Measurements from ENCODE around the gene PLG.
A peak's percentile ranks its signal among the peaks of the same experiment; 100 is the strongest.
"Not testable (repeated sequence)": the region's sequence is repeated elsewhere in the genome, so short reads cannot be mapped to it uniquely, and the experiment has no call there.

Gene PLG

DNA sequence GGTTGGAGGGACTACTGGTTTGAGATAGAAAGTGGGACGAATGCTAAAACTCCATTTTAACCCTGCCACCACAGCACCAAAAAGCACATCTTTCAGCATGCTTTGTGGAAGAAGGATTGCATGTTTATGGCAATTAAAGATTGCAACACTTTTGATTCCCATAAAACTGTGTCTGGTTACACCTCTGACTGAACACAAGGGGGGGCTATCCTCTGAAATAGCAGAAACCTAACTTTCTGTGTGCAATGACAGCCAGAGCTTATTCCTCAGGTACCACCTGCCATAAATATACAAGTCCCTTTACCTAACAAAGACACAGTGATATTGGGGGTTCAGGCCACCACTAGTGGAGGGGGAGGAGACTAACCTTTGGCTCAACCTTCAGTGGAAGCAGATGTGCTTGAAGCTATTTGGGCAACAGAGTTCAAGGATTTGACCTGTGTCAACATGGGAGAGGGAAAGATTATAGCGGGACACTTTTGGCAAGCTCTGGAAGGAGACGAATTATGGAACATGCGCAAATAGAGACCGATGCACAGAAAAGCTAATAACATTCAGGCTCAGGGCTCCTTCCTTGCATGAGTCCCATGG is 9.6 kb upstream of the PLG start:
- POLR2A ChIA-PET = no interaction called here
- H3K4me1 ChIP-seq (ENCODE audit: control insufficient read depth, insufficient read depth, low read length) = no peaks in the 10 kb centered on the region
- no peaks in the 10 kb centered on the region for H3K9me3 ChIP-seq (ENCODE audit: control insufficient read depth, insufficient read depth, low read depth, low read length)
- CTCF ChIA-PET = interaction anchor here (0.6 to 1.3 kb wide), 3 partner anchors 27 to 1328 kb away, joined by 3 read pairs; no protein-coding TSS in a partner anchor
- no peak overlapping the region for H3K4me3 ChIP-seq (ENCODE audit: low read depth, low read length)
- no peak overlapping the region for H3K27ac ChIP-seq (ENCODE audit: extremely low read depth, low read depth, low read length)
- H3K36me3 ChIP-seq (ENCODE audit: control insufficient read depth in 2 of 2, insufficient read depth in 1 of 2, low read length in 2 of 2) = no peaks in the 10 kb centered on the region
- TF ChIP-seq ZNF341 (tag by site-specific recombination; IDR thresholded peaks at IDR 0.05; ENCODE audit: low read depth) (peak; percentile 28; the same call in 1 of the 2 replicates), ZNF747 (tag by site-specific recombination; IDR thresholded peaks at IDR 0.05) (no peak), ZNF184 (tag by site-specific recombination; IDR thresholded peaks at IDR 0.05) (no peak)

GRCh38 chr6:160695025-160695424 is 7.0 kb upstream of the PLG start:
- H3K27ac ChIP-seq (ENCODE audit: extremely low read depth, low read depth, low read length); CTCF ChIA-PET; H3K4me3 ChIP-seq (ENCODE audit: low read depth, low read length); H3K9me3 ChIP-seq (ENCODE audit: control insufficient read depth, insufficient read depth, low read depth, low read length); H3K36me3 ChIP-seq (ENCODE audit: control insufficient read depth in 2 of 2, insufficient read depth in 1 of 2, low read length in 2 of 2); H3K4me1 ChIP-seq (ENCODE audit: control insufficient read depth, insufficient read depth, low read length); POLR2A ChIA-PET: not testable (repeated sequence)

- H3K9me3 ChIP-seq (ENCODE audit: control insufficient read depth, insufficient read depth, low read depth, low read length); H3K4me3 ChIP-seq (ENCODE audit: low read depth, low read length); POLR2A ChIA-PET; H3K27ac ChIP-seq (ENCODE audit: extremely low read depth, low read depth, low read length); H3K36me3 ChIP-seq (ENCODE audit: control insufficient read depth in 2 of 2, insufficient read depth in 1 of 2, low read length in 2 of 2); CTCF ChIA-PET; H3K4me1 ChIP-seq (ENCODE audit: control insufficient read depth, insufficient read depth, low read length): not testable (repeated sequence)
- TF ChIP-seq SETDB1 (IDR thresholded peaks at IDR 0.05; ENCODE audit: insufficient read length, low read length) = peak; percentile 72
Observed at GRCh38 chr6:160695622-160696021, 6.4 kb upstream of the PLG start.

GRCh38 chr6:160696884-160697283 is 5.2 kb upstream of the PLG start:
- H3K36me3 ChIP-seq (ENCODE audit: control insufficient read depth in 2 of 2, insufficient read depth in 1 of 2, low read length in 2 of 2); H3K4me3 ChIP-seq (ENCODE audit: low read depth, low read length); POLR2A ChIA-PET; H3K9me3 ChIP-seq (ENCODE audit: control insufficient read depth, insufficient read depth, low read depth, low read length); CTCF ChIA-PET; H3K27ac ChIP-seq (ENCODE audit: extremely low read depth, low read depth, low read length); H3K4me1 ChIP-seq (ENCODE audit: control insufficient read depth, insufficient read depth, low read length): not testable (repeated sequence)

GRCh38 chr6:160697826-160698225 is 4.2 kb upstream of the PLG start:
- H3K4me1 ChIP-seq (ENCODE audit: control insufficient read depth, insufficient read depth, low read length) = no peaks in the 10 kb centered on the region
- ChIA-PET CTCF (no interaction called here), POLR2A (no interaction called here)
- TF ChIP-seq ZNF239 (tag by site-specific recombination; IDR thresholded peaks at IDR 0.05) (no peak), BCL6B (tag by site-specific recombination; IDR thresholded peaks at IDR 0.05) (no peak), ZFP37 (tag by site-specific recombination; IDR thresholded peaks at IDR 0.05) (no peak), PRDM1 (tag by site-specific recombination; IDR thresholded peaks at IDR 0.05) (no peak), ZNF24 (tag by site-specific recombination; IDR thresholded peaks at IDR 0.05) (no peak), ZFP3 (tag by site-specific recombination; IDR thresholded peaks at IDR 0.05; ENCODE audit: low read depth) (no peak), FEZF1 (tag by site-specific recombination; IDR thresholded peaks at IDR 0.05) (no peak), ZNF302 (tag by site-specific recombination; IDR thresholded peaks at IDR 0.05; ENCODE audit: low read depth) (no peak), BCL11B (tag by site-specific recombination; IDR thresholded peaks at IDR 0.05; ENCODE audit: low read depth) (no peak), ZNF121 (tag by site-specific recombination; IDR thresholded peaks at IDR 0.05) (no peak), GLI2 (tag by site-specific recombination; IDR thresholded peaks at IDR 0.05; ENCODE audit: borderline replicate concordance, low read depth) (no peak), KLF17 (tag by site-specific recombination; IDR thresholded peaks at IDR 0.05) (no peak), ZBTB1 (tag by site-specific recombination; IDR thresholded peaks at IDR 0.05) (no peak)
- TF ChIP-seq, protein P1, sequence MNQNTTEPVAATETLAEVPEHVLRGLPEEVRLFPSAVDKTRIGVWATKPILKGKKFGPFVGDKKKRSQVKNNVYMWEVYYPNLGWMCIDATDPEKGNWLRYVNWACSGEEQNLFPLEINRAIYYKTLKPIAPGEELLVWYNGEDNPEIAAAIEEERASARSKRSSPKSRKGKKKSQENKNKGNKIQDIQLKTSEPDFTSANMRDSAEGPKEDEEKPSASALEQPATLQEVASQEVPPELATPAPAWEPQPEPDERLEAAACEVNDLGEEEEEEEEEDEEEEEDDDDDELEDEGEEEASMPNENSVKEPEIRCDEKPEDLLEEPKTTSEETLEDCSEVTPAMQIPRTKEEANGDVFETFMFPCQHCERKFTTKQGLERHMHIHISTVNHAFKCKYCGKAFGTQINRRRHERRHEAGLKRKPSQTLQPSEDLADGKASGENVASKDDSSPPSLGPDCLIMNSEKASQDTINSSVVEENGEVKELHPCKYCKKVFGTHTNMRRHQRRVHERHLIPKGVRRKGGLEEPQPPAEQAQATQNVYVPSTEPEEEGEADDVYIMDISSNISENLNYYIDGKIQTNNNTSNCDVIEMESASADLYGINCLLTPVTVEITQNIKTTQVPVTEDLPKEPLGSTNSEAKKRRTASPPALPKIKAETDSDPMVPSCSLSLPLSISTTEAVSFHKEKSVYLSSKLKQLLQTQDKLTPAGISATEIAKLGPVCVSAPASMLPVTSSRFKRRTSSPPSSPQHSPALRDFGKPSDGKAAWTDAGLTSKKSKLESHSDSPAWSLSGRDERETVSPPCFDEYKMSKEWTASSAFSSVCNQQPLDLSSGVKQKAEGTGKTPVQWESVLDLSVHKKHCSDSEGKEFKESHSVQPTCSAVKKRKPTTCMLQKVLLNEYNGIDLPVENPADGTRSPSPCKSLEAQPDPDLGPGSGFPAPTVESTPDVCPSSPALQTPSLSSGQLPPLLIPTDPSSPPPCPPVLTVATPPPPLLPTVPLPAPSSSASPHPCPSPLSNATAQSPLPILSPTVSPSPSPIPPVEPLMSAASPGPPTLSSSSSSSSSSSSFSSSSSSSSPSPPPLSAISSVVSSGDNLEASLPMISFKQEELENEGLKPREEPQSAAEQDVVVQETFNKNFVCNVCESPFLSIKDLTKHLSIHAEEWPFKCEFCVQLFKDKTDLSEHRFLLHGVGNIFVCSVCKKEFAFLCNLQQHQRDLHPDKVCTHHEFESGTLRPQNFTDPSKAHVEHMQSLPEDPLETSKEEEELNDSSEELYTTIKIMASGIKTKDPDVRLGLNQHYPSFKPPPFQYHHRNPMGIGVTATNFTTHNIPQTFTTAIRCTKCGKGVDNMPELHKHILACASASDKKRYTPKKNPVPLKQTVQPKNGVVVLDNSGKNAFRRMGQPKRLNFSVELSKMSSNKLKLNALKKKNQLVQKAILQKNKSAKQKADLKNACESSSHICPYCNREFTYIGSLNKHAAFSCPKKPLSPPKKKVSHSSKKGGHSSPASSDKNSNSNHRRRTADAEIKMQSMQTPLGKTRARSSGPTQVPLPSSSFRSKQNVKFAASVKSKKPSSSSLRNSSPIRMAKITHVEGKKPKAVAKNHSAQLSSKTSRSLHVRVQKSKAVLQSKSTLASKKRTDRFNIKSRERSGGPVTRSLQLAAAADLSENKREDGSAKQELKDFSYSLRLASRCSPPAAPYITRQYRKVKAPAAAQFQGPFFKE (tag by site-specific recombination; IDR thresholded peaks at IDR 0.05; ENCODE audit: borderline replicate concordance) = no peak
- no peaks in the 10 kb centered on the region for H3K36me3 ChIP-seq (ENCODE audit: control insufficient read depth in 2 of 2, insufficient read depth in 1 of 2, low read length in 2 of 2)
- no peaks in the 10 kb centered on the region for H3K9me3 ChIP-seq (ENCODE audit: control insufficient read depth, insufficient read depth, low read depth, low read length)
- no peak overlapping the region for H3K4me3 ChIP-seq (ENCODE audit: low read depth, low read length)
- no peak overlapping the region for H3K27ac ChIP-seq (ENCODE audit: extremely low read depth, low read depth, low read length)
